GM18498 (cell line): ENCODE measurements around the gene VGLL4.
"Not testable (repeated sequence)": the region's sequence is repeated elsewhere in the genome, so short reads cannot be mapped to it uniquely, and the experiment has no call there.

Experiments
- ATAC-seq: cut with Tn5 transposase; IDR thresholded peaks from one replicate; pipeline ENCODE4 v1.9.1; 2021; ENCODE audit warnings: mild to moderate bottlenecking, moderate library complexity; ENCODE audit not compliant: unreplicated experiment

Gene VGLL4

GRCh38 chr3:11643605-11644087, at the start of gene VGLL4:
Gene VGLL4, minus strand, starts transcription at chr3:11643915. Its CDS starts 397 bp downstream, at chr3:11643518.
- peak; percentile 65 for ATAC-seq

- ATAC-seq, result no peak
Measured at GRCh38 chr3:11692532-11692813, 48.8 kb upstream of the VGLL4 start.

- ATAC-seq, result no peak
Measured at GRCh38 chr3:11691767-11692531, 48.2 kb upstream of the VGLL4 start.

GRCh38 chr3:11690863-11691766, 47.4 kb upstream of the VGLL4 start:
- no peak for ATAC-seq

- ATAC-seq, result no peak
Measured at GRCh38 chr3:11689749-11690148, 46.0 kb upstream of the VGLL4 start.

GRCh38 chr3:11684980-11685379, 41.3 kb upstream of the VGLL4 start:
- ATAC-seq, result not testable (repeated sequence)

GRCh38 chr3:11680509-11680908, 36.8 kb upstream of the VGLL4 start:
- no peak for ATAC-seq

- ATAC-seq, result no peak
Measured at GRCh38 chr3:11679964-11680363, 36.2 kb upstream of the VGLL4 start.

GRCh38 chr3:11672363-11672762, 28.6 kb upstream of the VGLL4 start:
- no peak for ATAC-seq

- peak; percentile 69 for ATAC-seq
Measured at GRCh38 chr3:11671648-11672100, 28.0 kb upstream of the VGLL4 start.

- ATAC-seq, result no peak
Measured at GRCh38 chr3:11668243-11669235, 24.8 kb upstream of the VGLL4 start.

GRCh38 chr3:11665331-11665730, 21.6 kb upstream of the VGLL4 start:
- no peak for ATAC-seq

- ATAC-seq, result no peak
Measured at GRCh38 chr3:11662392-11662990, 18.8 kb upstream of the VGLL4 start.

GRCh38 chr3:11661827-11662226, 18.1 kb upstream of the VGLL4 start:
- ATAC-seq, result no peak

- no peak for ATAC-seq
Measured at GRCh38 chr3:11661052-11661656, 17.4 kb upstream of the VGLL4 start.

- no peak for ATAC-seq
Measured at GRCh38 chr3:11660242-11660641, 16.5 kb upstream of the VGLL4 start.

- ATAC-seq, result no peak
Measured at GRCh38 chr3:11658180-11658579, 14.5 kb upstream of the VGLL4 start.

GRCh38 chr3:11655196-11655928, 11.6 kb upstream of the VGLL4 start:
- ATAC-seq, result no peak

- no peak for ATAC-seq
Measured at GRCh38 chr3:11654166-11654565, 10.5 kb upstream of the VGLL4 start.
